ENCODE data around the gene LRRC56.
A peak's percentile ranks its signal among the peaks of the same experiment; 100 is the strongest.

The LRRC56 gene

GRCh38 chr11:574632-575312 is 37.4 kb downstream of the LRRC56 start:
- H3K4me3 ChIP-seq (ENCODE audit: low read depth, low read length) = peak overlapping the region; percentile 67
- TF ChIP-seq CTCF (IDR thresholded peaks at IDR 0.05; ENCODE audit: insufficient read depth, low read depth, low read length, missing control alignments) = no peak
- DNase-seq (ENCODE audit: low read depth) = no peak

- TF ChIP-seq CTCF (IDR thresholded peaks at IDR 0.05; ENCODE audit: insufficient read depth, low read depth, low read length, missing control alignments) = no peak
- peak overlapping the region; percentile 67 for H3K4me3 ChIP-seq (ENCODE audit: low read depth, low read length)
- DNase-seq (ENCODE audit: low read depth) = no peak
Observed at GRCh38 chr11:575313-575995, 38.1 kb downstream of the LRRC56 start.

- TF ChIP-seq CTCF (IDR thresholded peaks at IDR 0.05; ENCODE audit: insufficient read depth, low read depth, low read length, missing control alignments) = no peak
Observed at GRCh38 chr11:575996-576768, 38.9 kb downstream of the LRRC56 start, which contains the start of gene PHRF1. Gene PHRF1 (plus strand): TSS chr11:576470. CDS start chr11:581513, 5,043 bp downstream.

GRCh38 chr11:576811-577610 is 39.7 kb downstream of the LRRC56 start:
- H3K4me3 ChIP-seq (ENCODE audit: low read depth, low read length) = peak overlapping the region; percentile 92
- DNase-seq (ENCODE audit: low read depth) = no peak
- no peak for TF ChIP-seq CTCF (IDR thresholded peaks at IDR 0.05; ENCODE audit: insufficient read depth, low read depth, low read length, missing control alignments)

More at GRCh38 chr11:575996-576768, 38.9 kb downstream of the LRRC56 start, which contains the start of gene PHRF1:
- peak within 1 kb of the TSS; percentile 92 for H3K4me3 ChIP-seq (ENCODE audit: low read depth, low read length)
- DNase-seq (ENCODE audit: low read depth) = peak; percentile 98

GRCh38 chr11:577611-577894 is 40.2 kb downstream of the LRRC56 start:
- TF ChIP-seq CTCF (IDR thresholded peaks at IDR 0.05; ENCODE audit: insufficient read depth, low read depth, low read length, missing control alignments) = no peak
- DNase-seq (ENCODE audit: low read depth) = no peak
- peak overlapping the region; percentile 92 for H3K4me3 ChIP-seq (ENCODE audit: low read depth, low read length)

GRCh38 chr11:578276-579035 is 41.1 kb downstream of the LRRC56 start:
- TF ChIP-seq CTCF (IDR thresholded peaks at IDR 0.05; ENCODE audit: insufficient read depth, low read depth, low read length, missing control alignments) = no peak
- H3K4me3 ChIP-seq (ENCODE audit: low read depth, low read length) = peak overlapping the region; percentile 92
- DNase-seq (ENCODE audit: low read depth) = no peak

All from GM12865 (cell line).